Kidney (tissue), 14 donors: ENCODE data around the gene DAB1. TPM values are rescaled to one million over a fixed set of nuclear protein-coding genes. Genes with fewer than 3 reads are reported as not detected.
A peak's percentile ranks its signal among the peaks of the same experiment; 100 is the strongest.

Source experiments
- DNase-seq, 5 donors: peaks; one replicate each; pipeline ENCODE4 v3.0.0-alpha.2; 2013 to 2020
- FAIRE-seq: peaks from 2 replicates; lab custom pipeline; 2012; peaks lifted over from hg19 to GRCh38; lab: Jason Lieb, UNC
- H3K27ac ChIP-seq, 2 donors: one replicate each; pipeline ENCODE4 v1.7.0; 2013; ENCODE audit warnings: low read depth in 2 of 2, low read length in 2 of 2, inconsistent platforms in 1 of 2
- H3K27me3 ChIP-seq: one replicate; pipeline ENCODE4 v1.7.1; 2013; ENCODE audit warnings: low read length, inconsistent platforms; ENCODE audit not compliant: control insufficient read depth, insufficient read depth
- H3K36me3 ChIP-seq, 3 donors: one replicate each; pipeline versions ENCODE4 v1.7.0 to v1.7.1; 2013; ENCODE audit warnings: low read length in 3 of 3, control low read depth in 1 of 3, inconsistent platforms in 1 of 3; ENCODE audit not compliant: insufficient read depth in 3 of 3, control insufficient read depth in 2 of 3
- H3K4me1 ChIP-seq, 3 donors: one replicate each; pipeline versions ENCODE4 v1.7.0 to v1.7.1; 2013; ENCODE audit warnings: low read length in 3 of 3, inconsistent platforms in 1 of 3, low read depth in 1 of 3; ENCODE audit not compliant: control insufficient read depth in 2 of 3, insufficient read depth in 2 of 3
- H3K4me3 ChIP-seq, 3 donors: one replicate each; pipeline versions ENCODE4 v1.7.0 to v1.8.1; 2013; ENCODE audit warnings: low read length in 3 of 3, control low read depth in 1 of 3, inconsistent platforms in 1 of 3
- H3K9ac ChIP-seq, 3 donors: one replicate each; pipeline versions ENCODE4 v1.7.0 to v1.7.1; 2013; ENCODE audit warnings: low read length in 3 of 3, control low read depth in 1 of 3, inconsistent platforms in 1 of 3
- H3K9me3 ChIP-seq, 3 donors: one replicate each; pipeline versions ENCODE4 v1.7.0 to v1.7.1; 2013; ENCODE audit warnings: low read length in 3 of 3, control low read depth in 1 of 3, inconsistent platforms in 1 of 3; ENCODE audit not compliant: control insufficient read depth in 2 of 3, insufficient read depth in 1 of 3
- intact Hi-C: fragments of 100-400 bp; cut with DNase I; formaldehyde crosslinking; loops from one replicate; pipeline ENCODE4 v1.11.1; 2022
- polyA plus RNA-seq: library from polyadenylated mRNA; stranded (reverse); fragments of 350-450 nt; fragmentation: Illumina TruSeq; extraction: RNeasy Lipid Tissue Mini Kit (QIAGEN cat#74804); gene quantifications from one replicate; pipeline ENCODE4 v1.2.3, GENCODE V29; 2014; ENCODE audit warnings: low read depth, low replicate concordance; ENCODE audit not compliant: insufficient read depth
- total RNA-seq: library from RNA; stranded (reverse); fragmentation: NEBNext Ultra II Directional; extraction: Animal tissue kit (Norgen Biotek cat#: 25700); gene quantifications from one replicate; pipeline ENCODE4 v1.2.1, GENCODE V29; 2021
- TF ChIP-seq, protein P1 (sequence below): IDR thresholded peaks from 3 replicates; pipeline ENCODE4 v1.5.1; 2012; ENCODE audit warnings: mild to moderate bottlenecking, moderate library complexity, borderline replicate concordance; ENCODE audit not compliant: insufficient read depth; ENCODE audit errors: extremely low read depth
- donor health status: control.
- donor health status: control.
- donor health status: control.
- donor health status: control.
- donor health status: control.
- donor health status: DM: yes; HTN: yes; CAD: no.
- donor health status: Normal renal cell carcinoma (clear cell type).

Gene DAB1
- total and polyA plus RNA-seq, 2 donors from 2014 or later, result 2.3 TPM; not detected in 1

DNA sequence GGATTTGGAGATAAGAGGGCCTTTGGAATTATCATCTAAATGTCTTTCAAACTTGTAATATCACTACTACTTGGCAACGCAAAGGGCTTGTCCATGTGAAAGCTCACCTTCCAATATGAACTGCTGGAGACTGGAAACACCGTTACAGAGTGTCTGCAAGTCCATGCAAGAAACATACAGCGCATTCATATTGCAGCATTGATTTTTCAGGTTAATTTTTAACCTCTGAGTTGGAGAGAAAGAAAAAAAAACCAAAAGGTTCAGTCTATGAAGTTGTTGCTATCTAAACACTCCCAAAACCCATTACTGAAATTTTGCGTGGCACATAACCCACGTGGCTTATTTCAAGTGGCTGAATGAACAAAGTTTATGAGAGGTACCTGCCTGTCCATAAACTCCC is 23.8 kb downstream of the DAB1 start:
- TF ChIP-seq, protein P1, sequence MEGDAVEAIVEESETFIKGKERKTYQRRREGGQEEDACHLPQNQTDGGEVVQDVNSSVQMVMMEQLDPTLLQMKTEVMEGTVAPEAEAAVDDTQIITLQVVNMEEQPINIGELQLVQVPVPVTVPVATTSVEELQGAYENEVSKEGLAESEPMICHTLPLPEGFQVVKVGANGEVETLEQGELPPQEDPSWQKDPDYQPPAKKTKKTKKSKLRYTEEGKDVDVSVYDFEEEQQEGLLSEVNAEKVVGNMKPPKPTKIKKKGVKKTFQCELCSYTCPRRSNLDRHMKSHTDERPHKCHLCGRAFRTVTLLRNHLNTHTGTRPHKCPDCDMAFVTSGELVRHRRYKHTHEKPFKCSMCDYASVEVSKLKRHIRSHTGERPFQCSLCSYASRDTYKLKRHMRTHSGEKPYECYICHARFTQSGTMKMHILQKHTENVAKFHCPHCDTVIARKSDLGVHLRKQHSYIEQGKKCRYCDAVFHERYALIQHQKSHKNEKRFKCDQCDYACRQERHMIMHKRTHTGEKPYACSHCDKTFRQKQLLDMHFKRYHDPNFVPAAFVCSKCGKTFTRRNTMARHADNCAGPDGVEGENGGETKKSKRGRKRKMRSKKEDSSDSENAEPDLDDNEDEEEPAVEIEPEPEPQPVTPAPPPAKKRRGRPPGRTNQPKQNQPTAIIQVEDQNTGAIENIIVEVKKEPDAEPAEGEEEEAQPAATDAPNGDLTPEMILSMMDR, result no peak
- H3K9ac ChIP-seq, result no peak overlapping the region
- DNase-seq (no peak), FAIRE-seq (no peak)
- intact Hi-C loops, result no loop called here
- H3K36me3 ChIP-seq, result no peaks in the 10 kb centered on the region
- no peaks in the 10 kb centered on the region for H3K27me3 ChIP-seq
- H3K4me1 ChIP-seq, result no peaks in the 10 kb centered on the region
- no peak overlapping the region for H3K27ac ChIP-seq
- no peak overlapping the region for H3K4me3 ChIP-seq
- H3K9me3 ChIP-seq, result no peaks in the 10 kb centered on the region

DNA sequence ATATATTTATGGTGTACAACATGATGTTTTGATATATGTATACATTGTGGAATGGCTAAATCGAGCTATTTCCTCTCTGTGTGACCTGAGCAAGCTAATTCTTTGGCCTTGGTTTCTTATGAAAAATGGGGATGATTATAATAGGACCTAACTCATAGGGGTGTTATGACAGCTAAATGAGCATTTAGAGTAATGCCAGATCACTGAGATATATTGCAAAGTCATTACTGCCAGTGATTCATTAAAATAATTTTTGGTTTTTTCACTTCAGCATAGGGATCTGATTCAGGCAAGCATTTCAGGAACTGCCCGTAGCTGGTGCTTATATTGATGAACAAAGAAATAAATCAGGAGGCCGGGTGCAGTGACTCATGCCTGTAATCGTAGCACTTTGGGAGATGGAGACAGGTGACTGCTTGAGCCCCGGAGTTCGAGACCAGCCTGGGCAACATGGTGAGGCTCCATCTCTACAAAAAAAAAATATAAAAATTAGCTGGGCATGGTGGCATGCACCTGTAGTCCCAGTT is 30.7 kb downstream of the DAB1 start:
- Histone ChIP-seq H3K4me3 (no peak overlapping the region), H3K4me1 (no peaks in the 10 kb centered on the region), H3K36me3 (no peaks in the 10 kb centered on the region), H3K27ac (no peak overlapping the region), H3K9me3 (no peaks in the 10 kb centered on the region), H3K9ac (no peak overlapping the region), H3K27me3 (no peaks in the 10 kb centered on the region)
- DNase-seq (no peak), FAIRE-seq (no peak)
- intact Hi-C loops, result no loop called here
- TF ChIP-seq, protein P1, result no peak

DNA sequence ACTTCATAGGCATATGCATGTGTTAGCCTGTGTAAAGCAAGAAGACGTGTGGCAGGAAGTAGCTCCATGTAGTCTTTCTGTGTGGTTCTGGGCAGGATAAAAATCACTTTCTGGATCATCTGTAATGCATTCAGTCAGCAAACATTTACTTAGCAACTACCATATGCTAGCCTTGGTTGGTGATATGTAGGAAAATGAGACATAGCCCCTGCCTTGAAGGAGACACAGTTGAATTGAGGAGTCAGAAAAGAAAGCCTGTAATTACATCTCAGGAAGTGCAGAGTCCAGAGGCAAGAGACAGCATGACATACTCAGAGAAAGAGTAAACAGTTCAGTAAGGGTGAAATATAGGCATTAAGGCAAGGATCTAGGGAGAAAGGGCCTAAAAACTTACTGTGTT is 38.5 kb downstream of the DAB1 start:
- Histone ChIP-seq H3K27ac (no peak overlapping the region), H3K4me3 (no peak overlapping the region), H3K9me3 (no peaks in the 10 kb centered on the region), H3K9ac (no peak overlapping the region), H3K4me1 (no peaks in the 10 kb centered on the region), H3K27me3 (no peaks in the 10 kb centered on the region), H3K36me3 (no peaks in the 10 kb centered on the region)
- intact Hi-C loops, result no loop called here
- TF ChIP-seq, protein P1, result no peak
- DNase-seq, result no peak
- FAIRE-seq, result no peak

DNA sequence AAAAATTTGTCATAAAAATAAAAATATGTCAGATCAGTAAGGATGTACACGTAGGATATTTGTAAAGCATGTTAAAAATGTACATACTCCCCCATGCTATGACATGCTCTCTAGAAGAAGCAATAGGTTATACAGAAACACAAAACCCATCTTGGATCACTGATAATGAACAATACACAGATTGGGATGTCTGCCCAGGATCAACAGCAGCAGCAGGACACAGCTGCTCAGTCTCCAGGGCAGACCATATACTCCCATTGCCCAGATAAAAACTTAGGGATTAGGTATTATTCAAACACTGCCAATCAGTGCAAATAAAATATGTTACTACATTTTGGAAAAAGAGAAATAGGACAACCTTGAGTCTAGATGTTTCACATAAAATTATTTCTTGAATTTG is 39.0 kb downstream of the DAB1 start:
- Histone ChIP-seq H3K9me3 (no peaks in the 10 kb centered on the region), H3K9ac (no peak overlapping the region), H3K4me1 (no peaks in the 10 kb centered on the region), H3K27me3 (no peaks in the 10 kb centered on the region), H3K4me3 (no peak overlapping the region), H3K36me3 (no peaks in the 10 kb centered on the region), H3K27ac (no peak overlapping the region)
- DNase-seq, result peak in 1 of 5 donors; percentile 18
- TF ChIP-seq, protein P1, result no peak
- FAIRE-seq, result no peak
- intact Hi-C loops, result no loop called here
